Activated naive CD8-positive, alpha-beta T cell treated with anti-CD3 and anti-CD28 coated beads, Interleukin-2, amount 10 ng/mL, durations not matched to agents 7 days and 5 days (primary cell): ENCODE data around the gene DHRS1. TPM values are rescaled to one million over a fixed set of nuclear protein-coding genes. Genes with fewer than 3 reads are reported as not detected.

Experiments used
- ATAC-seq: fragments of 150-1000 bp; cut with Tn5 transposase; one replicate; pipeline ENCODE4 v1.10.0; 2021; ENCODE audit warnings: low read depth, moderate library complexity
- POLR2A ChIA-PET: fragments of 350-600 bp; sonication (Branson Sonifier 250); formaldehyde crosslinking; loops from one replicate; lab custom pipeline; 2021; ENCODE audit warnings: antibody characterized with exemption; lab: Charles Lee
- DNase-seq: peaks from one replicate; pipeline ENCODE4 v3.0.0; 2021
- H3K27ac Mint-ChIP-seq: one replicate; pipeline ENCODE4 v1.8.0; 2022; ENCODE audit warnings: mild to moderate bottlenecking, mixed read lengths
- H3K27me3 Mint-ChIP-seq: one replicate; pipeline ENCODE4 v1.8.0; 2022; ENCODE audit warnings: mild to moderate bottlenecking, moderate library complexity, mixed read lengths
- H3K36me3 Mint-ChIP-seq: one replicate; pipeline ENCODE4 v1.8.0; 2021; ENCODE audit warnings: mild to moderate bottlenecking, mixed read lengths
- H3K4me1 Mint-ChIP-seq: one replicate; pipeline ENCODE4 v1.8.0; 2021; ENCODE audit warnings: mixed read lengths
- H3K4me3 Mint-ChIP-seq: one replicate; pipeline ENCODE4 v1.8.0; 2022; ENCODE audit warnings: mild to moderate bottlenecking, moderate library complexity, mixed read lengths
- H3K9me3 Mint-ChIP-seq: one replicate; pipeline ENCODE4 v1.8.0; 2021; ENCODE audit warnings: mixed read lengths
- total RNA-seq, 2 experiments: library from RNA; stranded (reverse); gene quantifications; one replicate each; pipeline ENCODE4 v1.2.3, GENCODE V29; 2021

Gene DHRS1
- total RNA-seq, 2 experiments from 2014 or later, result 36.0 to 41.9 TPM

GRCh38 chr14:24281636-24282035 lies 17.9 kb downstream of the DHRS1 start:
- H3K9me3 Mint-ChIP-seq, result no peaks in the 10 kb centered on the region
- DNase-seq (no peak), ATAC-seq (no peak)
- H3K36me3 Mint-ChIP-seq, result peaks cover 9% of the 10 kb centered on the region
- no peak overlapping the region for H3K27ac Mint-ChIP-seq
- peaks cover 20% of the 10 kb centered on the region for H3K4me1 Mint-ChIP-seq
- POLR2A ChIA-PET, result interaction anchor here (0.9 to 5.4 kb wide), 3 partner anchors 8 to 167 kb away, joined by 3 to 19 read pairs (median 4); partner anchors contain the start of gene DCAF11
- H3K4me3 Mint-ChIP-seq, result no peak overlapping the region
- H3K27me3 Mint-ChIP-seq, result peaks cover 11% of the 10 kb centered on the region

GRCh38 chr14:24280797-24281460 lies 18.7 kb downstream of the DHRS1 start:
- DNase-seq (no peak), ATAC-seq (no peak)
- H3K27me3 Mint-ChIP-seq, result peaks cover 8% of the 10 kb centered on the region
- POLR2A ChIA-PET, result interaction anchor here (1.0 to 5.4 kb wide), 6 partner anchors 9 to 38 kb away, joined by 3 to 19 read pairs (median 7); partner anchors contain the start of genes LTB4R2, RABGGTA and TINF2
- H3K4me3 Mint-ChIP-seq, result no peak overlapping the region
- no peak overlapping the region for H3K27ac Mint-ChIP-seq
- no peaks in the 10 kb centered on the region for H3K9me3 Mint-ChIP-seq
- H3K36me3 Mint-ChIP-seq, result peaks cover 7% of the 10 kb centered on the region
- H3K4me1 Mint-ChIP-seq, result peaks cover 20% of the 10 kb centered on the region

GRCh38 chr14:24279301-24280186 lies 20.0 kb downstream of the DHRS1 start:
- POLR2A ChIA-PET, result interaction anchor here (0.9 to 5.4 kb wide), 6 partner anchors 8 to 37 kb away, joined by 3 to 19 read pairs (median 7); partner anchors contain the start of genes LTB4R2, RABGGTA and TINF2
- H3K4me3 Mint-ChIP-seq, result no peak overlapping the region
- H3K27ac Mint-ChIP-seq, result peak overlapping the region; percentile 28
- H3K4me1 Mint-ChIP-seq, result peaks cover 23% of the 10 kb centered on the region
- H3K27me3 Mint-ChIP-seq, result peaks cover 7% of the 10 kb centered on the region
- H3K9me3 Mint-ChIP-seq, result no peaks in the 10 kb centered on the region
- ATAC-seq (peak; percentile 71), DNase-seq (no peak)
- H3K36me3 Mint-ChIP-seq, result peaks cover 7% of the 10 kb centered on the region

DNA sequence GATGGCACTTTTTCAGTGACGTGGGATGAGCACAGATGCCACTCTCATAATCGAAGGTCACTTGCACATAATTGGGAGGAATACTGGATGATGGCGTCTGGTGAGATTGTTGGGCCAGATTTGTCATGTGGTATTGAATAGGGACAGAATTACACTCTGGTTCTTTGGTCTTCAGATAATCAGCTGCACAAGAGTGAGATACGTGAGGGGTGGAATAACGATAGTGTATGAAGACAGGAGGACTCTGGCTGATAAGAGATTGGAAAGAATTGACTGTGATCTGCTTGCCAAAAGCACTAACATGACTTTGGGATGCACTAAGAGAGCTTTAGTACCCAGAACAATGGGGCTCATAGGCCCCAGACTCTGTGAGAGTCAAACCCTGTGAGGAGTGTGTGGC lies 21.2 kb downstream of the DHRS1 start:
- Mint-ChIP-seq H3K9me3 (no peaks in the 10 kb centered on the region), H3K36me3 (peaks cover 7% of the 10 kb centered on the region), H3K4me1 (peaks cover 32% of the 10 kb centered on the region), H3K27ac (no peak overlapping the region), H3K27me3 (peaks cover 7% of the 10 kb centered on the region), H3K4me3 (no peak overlapping the region)
- DNase-seq (no peak), ATAC-seq (no peak)
- POLR2A ChIA-PET, result interaction anchor here (5.4 kb wide), 1 partner anchor 12 kb away, joined by 19 read pairs; no protein-coding TSS in a partner anchor

- Mint-ChIP-seq H3K4me1 (peaks cover 37% of the 10 kb centered on the region), H3K27ac (no peak overlapping the region), H3K4me3 (no peak overlapping the region), H3K36me3 (peaks cover 7% of the 10 kb centered on the region), H3K27me3 (peaks cover 7% of the 10 kb centered on the region), H3K9me3 (no peaks in the 10 kb centered on the region)
- DNase-seq (no peak), ATAC-seq (no peak)
- POLR2A ChIA-PET, result interaction anchor here (0.5 to 5.4 kb wide), 2 partner anchors 12 to 30 kb away, joined by 4 to 19 read pairs; no protein-coding TSS in a partner anchor
These were observed 21.8 kb downstream of the DHRS1 start for GRCh38 chr14:24277606-24278321.

DNA sequence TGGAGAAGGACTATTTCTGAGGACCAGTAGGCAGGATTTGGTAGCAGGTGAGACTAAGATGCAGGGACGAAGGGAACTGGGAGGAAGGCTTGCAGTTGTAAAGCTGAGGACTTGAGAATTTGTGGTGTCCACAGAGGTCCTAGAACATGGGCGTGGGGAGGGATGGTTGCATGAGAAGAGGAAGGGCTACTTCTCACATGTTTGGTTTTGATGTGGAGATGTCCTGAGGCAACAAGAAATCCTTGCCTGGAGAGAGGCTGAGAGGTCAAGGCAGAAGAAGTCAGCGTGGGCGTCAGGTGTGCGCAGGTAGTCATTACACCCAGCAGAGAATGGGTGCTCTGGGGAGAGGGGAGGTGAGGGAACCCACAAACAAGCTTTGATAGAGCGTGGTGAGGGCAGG lies 22.5 kb downstream of the DHRS1 start:
- no peak for ATAC-seq
- Mint-ChIP-seq H3K27me3 (peaks cover 5% of the 10 kb centered on the region), H3K4me3 (no peak overlapping the region), H3K9me3 (no peaks in the 10 kb centered on the region), H3K4me1 (peaks cover 44% of the 10 kb centered on the region), H3K36me3 (peaks cover 7% of the 10 kb centered on the region), H3K27ac (no peak overlapping the region)
- DNase-seq, result no peak
- POLR2A ChIA-PET, result interaction anchor here (5.4 kb wide), 1 partner anchor 13 kb away, joined by 19 read pairs; no protein-coding TSS in a partner anchor

DNA sequence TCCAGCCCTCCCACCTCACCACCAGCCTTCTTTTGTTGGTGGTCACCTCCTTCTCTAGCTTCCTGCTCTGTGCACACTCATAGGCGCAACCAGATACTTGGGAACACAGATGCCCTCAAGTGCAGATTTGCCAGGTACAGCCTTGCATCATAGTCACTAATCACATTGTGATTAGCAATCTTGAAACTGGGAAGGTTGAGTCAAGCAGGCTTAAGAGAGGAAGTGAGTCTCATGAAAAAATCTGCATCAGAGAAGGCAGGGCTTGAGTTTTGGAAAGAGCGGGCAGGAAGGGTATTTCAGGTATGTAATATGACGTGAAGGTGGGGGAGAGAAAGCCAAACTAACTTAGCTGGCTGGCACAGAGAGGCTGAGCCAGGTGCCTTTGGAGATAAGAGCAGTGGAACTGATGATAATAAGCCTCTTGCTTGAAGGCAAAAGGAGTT lies 25.5 kb downstream of the DHRS1 start:
- no peaks in the 10 kb centered on the region for H3K27me3 Mint-ChIP-seq
- POLR2A ChIA-PET, result interaction anchor here (0.7 to 3.6 kb wide), 9 partner anchors 9 to 401 kb away, joined by 3 to 15 read pairs (median 4); partner anchors contain the start of gene TINF2
- ATAC-seq (peak; percentile 9), DNase-seq (no peak)
- peak overlapping the region; percentile 94 for H3K27ac Mint-ChIP-seq
- no peaks in the 10 kb centered on the region for H3K9me3 Mint-ChIP-seq
- peaks cover 46% of the 10 kb centered on the region for H3K4me1 Mint-ChIP-seq
- H3K36me3 Mint-ChIP-seq, result peaks cover 6% of the 10 kb centered on the region
- H3K4me3 Mint-ChIP-seq, result peak overlapping the region; percentile 75

DNA sequence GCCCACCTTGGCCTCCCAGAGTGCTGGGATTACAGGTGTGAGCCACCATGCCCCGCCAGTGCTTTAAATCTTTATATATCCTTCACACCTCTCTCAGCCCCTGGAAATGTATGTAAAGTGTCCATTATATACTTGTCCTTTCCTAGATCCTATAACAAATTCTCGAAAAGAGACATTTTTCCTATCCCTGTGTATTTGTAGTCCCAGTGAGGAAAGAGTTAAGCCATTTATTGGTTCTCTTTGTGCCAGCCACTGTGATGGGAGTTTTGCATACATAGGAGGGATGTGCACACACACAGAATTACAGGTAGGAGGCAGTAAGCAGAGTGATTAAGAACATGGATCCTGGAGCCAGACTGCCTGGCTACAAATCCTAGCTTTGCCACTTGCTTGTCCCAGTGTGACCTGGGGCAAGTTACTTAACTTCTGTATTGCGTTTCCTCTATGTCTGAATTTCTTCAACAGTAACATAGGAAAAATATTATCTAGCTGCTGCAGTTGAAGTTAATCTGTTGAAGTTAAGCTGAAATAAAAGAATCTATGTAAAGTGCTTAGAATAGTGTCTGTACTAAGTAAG lies 26.1 kb downstream of the DHRS1 start:
- no peaks in the 10 kb centered on the region for H3K27me3 Mint-ChIP-seq
- peak overlapping the region; percentile 94 for H3K27ac Mint-ChIP-seq
- POLR2A ChIA-PET, result interaction anchor here (0.7 to 3.6 kb wide), 5 partner anchors 16 to 44 kb away, joined by 3 to 15 read pairs (median 6); partner anchors contain the start of gene TINF2
- no peak overlapping the region for H3K4me3 Mint-ChIP-seq
- ATAC-seq, result no peak
- DNase-seq, result no peak
- peaks cover 6% of the 10 kb centered on the region for H3K36me3 Mint-ChIP-seq
- H3K4me1 Mint-ChIP-seq, result peaks cover 42% of the 10 kb centered on the region
- no peaks in the 10 kb centered on the region for H3K9me3 Mint-ChIP-seq

- Mint-ChIP-seq H3K27me3 (no peaks in the 10 kb centered on the region), H3K36me3 (peaks cover 3% of the 10 kb centered on the region), H3K9me3 (no peaks in the 10 kb centered on the region), H3K4me3 (peak overlapping the region; percentile 79), H3K27ac (peak overlapping the region; percentile 97), H3K4me1 (peaks cover 38% of the 10 kb centered on the region)
- DNase-seq (no peak), ATAC-seq (no peak)
- POLR2A ChIA-PET, result interaction anchor here (1.2 to 3.5 kb wide), 6 partner anchors 11 to 158 kb away, joined by 3 to 66 read pairs (median 14); partner anchors contain the start of genes CBLN3, CIDEB, DHRS1 and KHNYN
These were observed 27.1 kb downstream of the DHRS1 start for GRCh38 chr14:24272467-24272866.

- no peak for ATAC-seq
- H3K27me3 Mint-ChIP-seq, result no peaks in the 10 kb centered on the region
These were observed 27.7 kb downstream of the DHRS1 start for GRCh38 chr14:24271834-24272263.

GRCh38 chr14:24271134-24271833 lies 28.3 kb downstream of the DHRS1 start, which contains the start of gene RABGGTA:
RABGGTA (minus strand) TSS chr14:24271597; CDS start chr14:24271115, 482 bp downstream.
- H3K27ac Mint-ChIP-seq, result peak within 1 kb of the TSS; percentile 97
- H3K36me3 Mint-ChIP-seq, result peaks cover 6% of the 10 kb centered on the region
- no peaks in the 10 kb centered on the region for H3K9me3 Mint-ChIP-seq
- peak; percentile 91 for DNase-seq
- peaks cover 37% of the 10 kb centered on the region for H3K4me1 Mint-ChIP-seq
- peak; percentile 88 for ATAC-seq
- H3K27me3 Mint-ChIP-seq, result no peaks in the 10 kb centered on the region
- peak within 1 kb of the TSS; percentile 95 for H3K4me3 Mint-ChIP-seq
- POLR2A ChIA-PET, result interaction anchor here (0.6 to 3.5 kb wide), 28 partner anchors 9 to 159 kb away, joined by 3 to 66 read pairs (median 4); partner anchors contain the start of genes CBLN3, CHMP4A, CIDEB and DCAF11

More at GRCh38 chr14:24271834-24272263, 27.7 kb downstream of the DHRS1 start:
- Mint-ChIP-seq H3K4me3 (peak overlapping the region; percentile 79), H3K36me3 (peaks cover 6% of the 10 kb centered on the region), H3K27ac (peak overlapping the region; percentile 97), H3K4me1 (peaks cover 37% of the 10 kb centered on the region), H3K9me3 (no peaks in the 10 kb centered on the region)
- DNase-seq, result no peak
- POLR2A ChIA-PET, result interaction anchor here (0.9 to 3.5 kb wide), 15 partner anchors 8 to 159 kb away, joined by 3 to 66 read pairs (median 11); partner anchors contain the start of genes CBLN3, CIDEB, DHRS1 and KHNYN
